MM.1S (cell line): ENCODE data around the gene SPOCK1.

ENCODE experiments used
- DNase-seq: peaks from one replicate; pipeline ENCODE4 v3.0.0-alpha.2; 2015
- H2AFZ ChIP-seq: fragments of 300-600 bp; sonication (generic); 2 replicates; pipeline ENCODE4 v1.6.0; 2016; ENCODE audit warnings: antibody characterized with exemption, low read length
- H3F3A ChIP-seq: fragments of 300-600 bp; sonication (generic); 2 replicates; pipeline ENCODE4 v1.6.1; 2016; ENCODE audit warnings: mild to moderate bottlenecking, antibody characterized with exemption, low read length, moderate library complexity, mixed read lengths; ENCODE audit not compliant: insufficient read depth
- H3K27ac ChIP-seq: fragments of 300-600 bp; sonication (generic); 2 replicates; pipeline ENCODE4 v1.5.1; 2016; ENCODE audit warnings: mild to moderate bottlenecking, low read length
- H3K27me3 ChIP-seq: fragments of 300-600 bp; sonication (generic); replicated peaks from 2 replicates; pipeline ENCODE4 v1.6.0; 2016; ENCODE audit warnings: low read length; ENCODE audit not compliant: insufficient read depth
- H3K36me3 ChIP-seq: fragments of 300-600 bp; sonication (generic); replicated peaks from 2 replicates; pipeline ENCODE4 v1.6.1; 2016; ENCODE audit warnings: mild to moderate bottlenecking, low read length, mixed read lengths; ENCODE audit not compliant: insufficient read depth
- H3K4me1 ChIP-seq: fragments of 300-600 bp; sonication (generic); 2 replicates; pipeline ENCODE4 v1.6.1; 2016; ENCODE audit warnings: low read length, mixed read lengths
- H3K4me2 ChIP-seq: fragments of 300-600 bp; sonication (generic); 2 replicates; pipeline ENCODE4 v1.6.0; 2016; ENCODE audit warnings: low read depth, low read length
- H3K4me3 ChIP-seq: fragments of 300-600 bp; sonication (generic); 2 replicates; pipeline ENCODE4 v1.5.1; 2016; ENCODE audit warnings: low read length, mixed read lengths
- H3K79me2 ChIP-seq: fragments of 300-600 bp; sonication (generic); 2 replicates; pipeline ENCODE4 v1.6.1; 2016; ENCODE audit warnings: mixed run types, low read length, mixed read lengths
- H3K9ac ChIP-seq: fragments of 300-600 bp; sonication (generic); 2 replicates; pipeline ENCODE4 v1.6.1; 2016; ENCODE audit warnings: low read length, mixed read lengths
- H3K9me2 ChIP-seq: fragments of 300-600 bp; sonication (generic); replicated peaks from 2 replicates; pipeline ENCODE4 v1.6.1; 2016; ENCODE audit warnings: mild to moderate bottlenecking, low read length, mixed read lengths; ENCODE audit not compliant: insufficient read depth
- H3K9me3 ChIP-seq: fragments of 300-600 bp; sonication (generic); replicated peaks from 2 replicates; pipeline ENCODE4 v1.6.1; 2016; ENCODE audit warnings: mild to moderate bottlenecking, low read length, mixed read lengths; ENCODE audit not compliant: insufficient read depth
- H4K20me1 ChIP-seq: fragments of 300-600 bp; sonication (generic); 2 replicates; pipeline ENCODE4 v1.6.1; 2016; ENCODE audit warnings: mild to moderate bottlenecking, low read length, moderate library complexity, mixed read lengths; ENCODE audit not compliant: insufficient read depth
- CTCF ChIP-seq: fragments of 300-600 bp; sonication (generic); IDR thresholded peaks from 2 replicates; pipeline ENCODE4 v1.5.1; 2016; ENCODE audit warnings: antibody characterized with exemption, low read length, mixed read lengths
- EZH2 ChIP-seq: fragments of 300-600 bp; sonication (generic); optimal IDR thresholded peaks from 2 replicates; pipeline ENCODE3; 2017; ENCODE audit warnings: low read depth, mild to moderate bottlenecking, antibody characterized with exemption, low read length, mixed read lengths
- EZH2phosphoT487 ChIP-seq: fragments of 300-600 bp; sonication (generic); IDR thresholded peaks from 2 replicates; pipeline ENCODE4 v1.6.1; 2018; ENCODE audit warnings: antibody characterized with exemption, low read length

Gene SPOCK1

GRCh38 chr5:137199966-137200365 lies 299.2 kb downstream of the SPOCK1 start:
- no peak for DNase-seq
- no peak overlapping the region for H2AFZ ChIP-seq
- H3K9ac ChIP-seq, result no peak overlapping the region
- no peaks in the 10 kb centered on the region for H3K9me2 ChIP-seq
- no peak overlapping the region for H3K27ac ChIP-seq
- no peaks in the 10 kb centered on the region for H3K27me3 ChIP-seq
- H3K79me2 ChIP-seq, result no peaks in the 10 kb centered on the region
- no peaks in the 10 kb centered on the region for H3K9me3 ChIP-seq
- H3K4me3 ChIP-seq, result no peak overlapping the region
- TF ChIP-seq EZH2 (no peak), CTCF (no peak)
- no peaks in the 10 kb centered on the region for H4K20me1 ChIP-seq
- no peaks in the 10 kb centered on the region for H3K36me3 ChIP-seq
- no peak overlapping the region for H3K4me2 ChIP-seq
- H3K4me1 ChIP-seq, result no peaks in the 10 kb centered on the region
- H3F3A ChIP-seq, result no peaks in the 10 kb centered on the region

GRCh38 chr5:137199201-137199600 lies 299.9 kb downstream of the SPOCK1 start:
- H3K9me2 ChIP-seq, result no peaks in the 10 kb centered on the region
- H3K9me3 ChIP-seq, result no peaks in the 10 kb centered on the region
- H3K4me1 ChIP-seq, result no peaks in the 10 kb centered on the region
- no peaks in the 10 kb centered on the region for H3F3A ChIP-seq
- H3K4me3 ChIP-seq, result no peak overlapping the region
- H3K4me2 ChIP-seq, result no peak overlapping the region
- no peaks in the 10 kb centered on the region for H3K36me3 ChIP-seq
- H4K20me1 ChIP-seq, result no peaks in the 10 kb centered on the region
- no peak overlapping the region for H2AFZ ChIP-seq
- H3K27ac ChIP-seq, result no peak overlapping the region
- H3K27me3 ChIP-seq, result no peaks in the 10 kb centered on the region
- no peak for DNase-seq
- TF ChIP-seq EZH2phosphoT487 (no peak), EZH2 (no peak), CTCF (no peak)
- H3K9ac ChIP-seq, result no peak overlapping the region
- H3K79me2 ChIP-seq, result no peaks in the 10 kb centered on the region

- Histone ChIP-seq H3K9me2 (no peaks in the 10 kb centered on the region), H3K4me1 (no peaks in the 10 kb centered on the region), H3K4me2 (no peak overlapping the region), H3K79me2 (no peaks in the 10 kb centered on the region), H3K9me3 (no peaks in the 10 kb centered on the region), H3K27me3 (no peaks in the 10 kb centered on the region), H3F3A (no peaks in the 10 kb centered on the region), H3K4me3 (no peak overlapping the region), H3K36me3 (no peaks in the 10 kb centered on the region), H4K20me1 (no peaks in the 10 kb centered on the region), H3K9ac (no peak overlapping the region), H2AFZ (no peak overlapping the region), H3K27ac (no peak overlapping the region)
- TF ChIP-seq CTCF (no peak), EZH2 (no peak), EZH2phosphoT487 (no peak)
- no peak for DNase-seq
These were observed 303.6 kb downstream of the SPOCK1 start for GRCh38 chr5:137195483-137195882.

GRCh38 chr5:137194300-137194699 lies 304.8 kb downstream of the SPOCK1 start:
- Histone ChIP-seq H3K9me3 (no peaks in the 10 kb centered on the region), H3K27me3 (no peaks in the 10 kb centered on the region), H3K9ac (no peak overlapping the region), H3K27ac (no peak overlapping the region), H3K36me3 (no peaks in the 10 kb centered on the region), H3F3A (no peaks in the 10 kb centered on the region), H3K79me2 (no peaks in the 10 kb centered on the region), H2AFZ (no peak overlapping the region), H4K20me1 (no peaks in the 10 kb centered on the region), H3K4me3 (no peak overlapping the region), H3K4me2 (no peak overlapping the region), H3K9me2 (no peaks in the 10 kb centered on the region), H3K4me1 (no peaks in the 10 kb centered on the region)
- no peak for DNase-seq
- TF ChIP-seq EZH2phosphoT487 (no peak), CTCF (no peak), EZH2 (no peak)
